Measurements from ENCODE around the gene NADK.

- TF ChIP-seq, protein P1, sequence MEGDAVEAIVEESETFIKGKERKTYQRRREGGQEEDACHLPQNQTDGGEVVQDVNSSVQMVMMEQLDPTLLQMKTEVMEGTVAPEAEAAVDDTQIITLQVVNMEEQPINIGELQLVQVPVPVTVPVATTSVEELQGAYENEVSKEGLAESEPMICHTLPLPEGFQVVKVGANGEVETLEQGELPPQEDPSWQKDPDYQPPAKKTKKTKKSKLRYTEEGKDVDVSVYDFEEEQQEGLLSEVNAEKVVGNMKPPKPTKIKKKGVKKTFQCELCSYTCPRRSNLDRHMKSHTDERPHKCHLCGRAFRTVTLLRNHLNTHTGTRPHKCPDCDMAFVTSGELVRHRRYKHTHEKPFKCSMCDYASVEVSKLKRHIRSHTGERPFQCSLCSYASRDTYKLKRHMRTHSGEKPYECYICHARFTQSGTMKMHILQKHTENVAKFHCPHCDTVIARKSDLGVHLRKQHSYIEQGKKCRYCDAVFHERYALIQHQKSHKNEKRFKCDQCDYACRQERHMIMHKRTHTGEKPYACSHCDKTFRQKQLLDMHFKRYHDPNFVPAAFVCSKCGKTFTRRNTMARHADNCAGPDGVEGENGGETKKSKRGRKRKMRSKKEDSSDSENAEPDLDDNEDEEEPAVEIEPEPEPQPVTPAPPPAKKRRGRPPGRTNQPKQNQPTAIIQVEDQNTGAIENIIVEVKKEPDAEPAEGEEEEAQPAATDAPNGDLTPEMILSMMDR (IDR thresholded peaks at IDR 0.05), result no peak
- no peak for TF ChIP-seq POLR2A (IDR thresholded peaks at IDR 0.05)
Measured at GRCh38 chr1:1755426-1755825, 22.8 kb downstream of the NADK start.
